ENCODE measurements around the gene PAX5.

DNA sequence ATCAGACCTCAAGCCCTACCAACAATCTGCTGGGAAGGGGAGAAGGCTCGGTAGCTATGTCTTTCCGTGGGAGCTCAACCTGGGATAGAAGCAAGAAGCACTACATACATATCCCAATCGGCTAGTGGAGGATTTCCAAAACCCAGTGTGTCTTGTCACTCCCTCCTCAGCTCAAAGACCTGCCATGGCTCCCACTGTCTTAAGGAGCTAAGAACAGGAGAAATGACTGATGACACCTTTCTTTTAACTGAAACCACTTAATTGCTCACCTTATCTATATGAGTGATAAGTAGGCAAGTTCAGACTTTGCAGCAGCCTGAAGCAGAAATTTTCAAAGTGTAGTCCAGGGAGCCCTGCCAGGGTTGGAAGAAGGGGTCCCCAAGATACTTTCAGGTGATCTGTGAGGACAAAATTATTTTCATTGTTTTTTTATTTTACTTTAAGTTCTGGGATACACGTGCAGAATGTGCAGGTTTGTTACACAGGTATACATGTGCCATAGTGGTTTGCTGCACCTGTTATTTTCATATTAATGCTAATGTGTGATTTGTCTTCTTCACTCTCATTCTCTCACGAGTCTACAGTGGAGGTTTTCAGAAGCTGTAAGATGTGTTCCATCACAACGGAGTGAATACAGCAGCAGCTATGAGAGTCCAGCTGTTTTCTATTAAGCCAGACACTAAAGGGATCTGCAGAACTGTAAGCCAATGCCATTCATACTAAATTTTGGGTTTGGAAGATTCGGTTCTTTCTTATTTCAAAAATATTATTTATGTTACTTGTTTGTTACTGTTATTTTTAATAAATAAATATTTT, 41.4 kb downstream of the PAX5 start:
- TF ChIP-seq POLR2A (IDR thresholded peaks at IDR 0.05) = no peak
- TF ChIP-seq, protein P1, sequence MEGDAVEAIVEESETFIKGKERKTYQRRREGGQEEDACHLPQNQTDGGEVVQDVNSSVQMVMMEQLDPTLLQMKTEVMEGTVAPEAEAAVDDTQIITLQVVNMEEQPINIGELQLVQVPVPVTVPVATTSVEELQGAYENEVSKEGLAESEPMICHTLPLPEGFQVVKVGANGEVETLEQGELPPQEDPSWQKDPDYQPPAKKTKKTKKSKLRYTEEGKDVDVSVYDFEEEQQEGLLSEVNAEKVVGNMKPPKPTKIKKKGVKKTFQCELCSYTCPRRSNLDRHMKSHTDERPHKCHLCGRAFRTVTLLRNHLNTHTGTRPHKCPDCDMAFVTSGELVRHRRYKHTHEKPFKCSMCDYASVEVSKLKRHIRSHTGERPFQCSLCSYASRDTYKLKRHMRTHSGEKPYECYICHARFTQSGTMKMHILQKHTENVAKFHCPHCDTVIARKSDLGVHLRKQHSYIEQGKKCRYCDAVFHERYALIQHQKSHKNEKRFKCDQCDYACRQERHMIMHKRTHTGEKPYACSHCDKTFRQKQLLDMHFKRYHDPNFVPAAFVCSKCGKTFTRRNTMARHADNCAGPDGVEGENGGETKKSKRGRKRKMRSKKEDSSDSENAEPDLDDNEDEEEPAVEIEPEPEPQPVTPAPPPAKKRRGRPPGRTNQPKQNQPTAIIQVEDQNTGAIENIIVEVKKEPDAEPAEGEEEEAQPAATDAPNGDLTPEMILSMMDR (IDR thresholded peaks at IDR 0.05) = no peak
